ENCODE measurements around the gene DNAJC4.

DNAJC4 gene

DNA sequence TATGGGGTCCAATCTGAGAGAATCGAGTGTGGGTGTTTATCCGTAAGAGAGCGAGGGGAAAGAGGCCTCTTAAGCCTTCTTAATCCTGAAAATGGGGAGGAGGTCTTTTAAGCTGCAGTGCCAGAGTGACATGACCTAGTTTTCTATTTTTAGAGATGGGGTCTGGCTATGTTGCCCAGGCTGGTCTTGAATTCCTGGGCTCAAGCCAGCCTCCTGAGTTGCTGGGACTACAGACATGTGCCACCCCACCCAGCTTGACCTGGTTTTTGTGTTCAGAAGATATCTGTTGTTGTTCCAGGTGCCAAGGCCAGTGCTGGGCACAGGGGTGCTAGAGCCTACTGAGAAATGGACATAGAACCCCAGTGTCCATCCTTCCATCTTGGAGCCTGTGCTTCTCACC, 52.7 kb downstream of the DNAJC4 start:
- no peak for TF ChIP-seq CEBPB (IDR thresholded peaks at IDR 0.05)

All from Ishikawa (cell line).